ENCODE measurements around the gene GLT8D2.

Gene GLT8D2

GRCh38 chr12:103944964-103945363 is 105.0 kb downstream of the GLT8D2 start:
- no peak for DNase-seq

Measured in T-helper 9 cell (primary cell).